Panc1 (cell line): ENCODE results near the gene SPRN. TPM values are rescaled to one million over a fixed set of nuclear protein-coding genes. Genes with fewer than 3 reads are reported as not detected.
"Not testable (repeated sequence)": the region's sequence is repeated elsewhere in the genome, so short reads cannot be mapped to it uniquely, and the experiment has no call there.

Experiments used
- ATAC-seq: fragments of 200-7000 bp; cut with Tn5 transposase; 2 replicates; pipeline ENCODE4 v1.9.1; 2020; ENCODE audit warnings: mild to moderate bottlenecking, moderate library complexity
- BruUV-seq: library from RNA; stranded (reverse); fragments of 400-500 nt; replicated peaks from 2 replicates; lab custom pipeline; 2021; lab: Mats Ljungman, UMichigan
- CTCF ChIA-PET: fragments of 300-600 bp; sonication (Branson Sonifier 250); formaldehyde crosslinking; loops from one replicate; lab custom pipeline; 2022; ENCODE audit warnings: antibody characterized with exemption; lab: Charles Lee
- POLR2A ChIA-PET: fragments of 300-600 bp; sonication (Branson Sonifier 250); formaldehyde crosslinking; loops from one replicate; lab custom pipeline; 2022; ENCODE audit warnings: antibody characterized with exemption; lab: Charles Lee
- DNase-seq: peaks from one replicate; pipeline ENCODE4 v3.0.0-alpha.2; 2010; ENCODE audit warnings: low read depth, low spot score
- H3K27ac ChIP-seq: 2 replicates; pipeline ENCODE4 v1.5.1; 2011; ENCODE audit warnings: mild to moderate bottlenecking, low read length, inconsistent platforms
- H3K27me3 ChIP-seq: fragments of 200-500 bp; sonication (Bioruptor generic); 2 replicates; pipeline ENCODE4 v1.6.0; 2014; ENCODE audit warnings: low read length, inconsistent platforms; ENCODE audit not compliant: control insufficient read depth, insufficient read depth
- H3K36me3 ChIP-seq: fragments of 200-500 bp; sonication (Bioruptor generic); 2 replicates; pipeline ENCODE4 v1.5.1; 2014; ENCODE audit warnings: inconsistent platforms, mild to moderate bottlenecking, low read length, moderate library complexity; ENCODE audit not compliant: control insufficient read depth, insufficient read depth
- H3K4me1 ChIP-seq: 2 replicates; pipeline ENCODE4 v1.5.1; 2011; ENCODE audit warnings: inconsistent platforms, mild to moderate bottlenecking, low read length, moderate library complexity; ENCODE audit not compliant: control insufficient read depth, insufficient read depth
- H3K4me3 ChIP-seq, 2 experiments: 2 replicates each; pipeline ENCODE4 v1.5.1; 2011 to 2012; ENCODE audit warnings: low read depth in 2 of 2, low read length in 2 of 2, mild to moderate bottlenecking in 2 of 2, inconsistent platforms in 1 of 2, moderate library complexity in 1 of 2
- H3K9me3 ChIP-seq: fragments of 200-500 bp; sonication (Bioruptor generic); 2 replicates; pipeline ENCODE4 v1.5.1; 2014; ENCODE audit warnings: low read depth, mild to moderate bottlenecking, inconsistent platforms, low read length, moderate library complexity; ENCODE audit not compliant: control insufficient read depth, insufficient read depth
- POLR2AphosphoS5 ChIP-seq: IDR thresholded peaks from 2 replicates; pipeline ENCODE4 v1.6.1; 2012; ENCODE audit warnings: mild to moderate bottlenecking, low read depth, low read length, moderate library complexity
- REST ChIP-seq, 2 experiments: IDR thresholded peaks; 2 replicates each; pipeline ENCODE4 v1.6.1; 2011 to 2012; ENCODE audit warnings: low read depth in 2 of 2, control low read depth in 1 of 2, low read length in 1 of 2, mild to moderate bottlenecking in 1 of 2, moderate library complexity in 1 of 2; ENCODE audit not compliant: insufficient read depth in 1 of 2
- SIN3A ChIP-seq: IDR thresholded peaks from 2 replicates; pipeline ENCODE4 v1.6.1; 2012; ENCODE audit warnings: low read depth, mild to moderate bottlenecking, low read length, moderate library complexity, borderline replicate concordance; ENCODE audit not compliant: insufficient read depth
- TCF7L2 ChIP-seq: IDR thresholded peaks from 2 replicates; pipeline ENCODE4 v1.6.1; 2011; ENCODE audit warnings: mild to moderate bottlenecking, low read depth, low read length, inconsistent platforms
- in situ Hi-C: cut with HindIII; loops from 2 replicates; pipeline ENCODE4 v1.10.0; 2016; ENCODE audit warnings: low sequenced_read_pairs, low pct_unique_long_range_greater_than_20kb
- intact Hi-C: fragments of 100-400 bp; cut with micrococcal nuclease; formaldehyde crosslinking; loops from one replicate; pipeline ENCODE4 v1.10.0; 2022; ENCODE audit not compliant: unreplicated experiment
- total RNA-seq: library from RNA; stranded (reverse); gene quantifications from one replicate; pipeline ENCODE4 v1.2.1, GENCODE V29; 2021; ENCODE audit not compliant: unreplicated experiment
- TF ChIP-seq, protein P1 (sequence below): fragments of 450-650 bp; IDR thresholded peaks from 2 replicates; pipeline ENCODE4 v1.5.1; 2017; ENCODE audit warnings: mild to moderate bottlenecking

Gene SPRN
- total RNA-seq, 1 experiment from 2014 or later: 0.64 TPM

GRCh38 chr10:133388973-133389818 is 35.2 kb downstream of the SPRN start:
- Histone ChIP-seq H3K9me3 (no peaks in the 10 kb centered on the region), H3K4me1 (peaks cover 4% of the 10 kb centered on the region; the same call in 1 of the 2 replicates), H3K27me3 (no peaks in the 10 kb centered on the region), H3K27ac (no peak overlapping the region), H3K36me3 (no peaks in the 10 kb centered on the region), H3K4me3 (no peak overlapping the region)
- ChIA-PET CTCF (no interaction called here), POLR2A (no interaction called here)
- ATAC-seq (no peak), DNase-seq (no peak)
- BruUV-seq: no TSS peak
- in situ Hi-C loops (no loop called here), intact Hi-C loops (no loop called here)
- TF ChIP-seq TCF7L2 (no peak), REST (IDR thresholded peaks at IDR 0.05; ENCODE audit: insufficient read depth in 1 of 2, low read depth in 2 of 2, low read length in 1 of 2) (no peak), POLR2AphosphoS5 (no peak), SIN3A (no peak)
- TF ChIP-seq, protein P1, sequence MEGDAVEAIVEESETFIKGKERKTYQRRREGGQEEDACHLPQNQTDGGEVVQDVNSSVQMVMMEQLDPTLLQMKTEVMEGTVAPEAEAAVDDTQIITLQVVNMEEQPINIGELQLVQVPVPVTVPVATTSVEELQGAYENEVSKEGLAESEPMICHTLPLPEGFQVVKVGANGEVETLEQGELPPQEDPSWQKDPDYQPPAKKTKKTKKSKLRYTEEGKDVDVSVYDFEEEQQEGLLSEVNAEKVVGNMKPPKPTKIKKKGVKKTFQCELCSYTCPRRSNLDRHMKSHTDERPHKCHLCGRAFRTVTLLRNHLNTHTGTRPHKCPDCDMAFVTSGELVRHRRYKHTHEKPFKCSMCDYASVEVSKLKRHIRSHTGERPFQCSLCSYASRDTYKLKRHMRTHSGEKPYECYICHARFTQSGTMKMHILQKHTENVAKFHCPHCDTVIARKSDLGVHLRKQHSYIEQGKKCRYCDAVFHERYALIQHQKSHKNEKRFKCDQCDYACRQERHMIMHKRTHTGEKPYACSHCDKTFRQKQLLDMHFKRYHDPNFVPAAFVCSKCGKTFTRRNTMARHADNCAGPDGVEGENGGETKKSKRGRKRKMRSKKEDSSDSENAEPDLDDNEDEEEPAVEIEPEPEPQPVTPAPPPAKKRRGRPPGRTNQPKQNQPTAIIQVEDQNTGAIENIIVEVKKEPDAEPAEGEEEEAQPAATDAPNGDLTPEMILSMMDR: no peak

- no peak overlapping the region for H3K4me3 ChIP-seq
- no peaks in the 10 kb centered on the region for H3K9me3 ChIP-seq
- ATAC-seq (no peak), DNase-seq (no peak)
- intact Hi-C loops (no loop called here), in situ Hi-C loops (no loop called here)
- no peaks in the 10 kb centered on the region for H3K27me3 ChIP-seq
- no peaks in the 10 kb centered on the region for H3K36me3 ChIP-seq
- H3K4me1 ChIP-seq: peaks cover 2% of the 10 kb centered on the region; the same call in 1 of the 2 replicates
- ChIA-PET CTCF (no interaction called here), POLR2A (no interaction called here)
- BruUV-seq: no TSS peak
- no peak for TF ChIP-seq POLR2AphosphoS5
- TF ChIP-seq, protein P1: no peak
- TF ChIP-seq SIN3A: no peak
- TF ChIP-seq TCF7L2: no peak
- no peak for TF ChIP-seq REST (IDR thresholded peaks at IDR 0.05; ENCODE audit: insufficient read depth in 1 of 2, low read depth in 2 of 2, low read length in 1 of 2)
- no peak overlapping the region for H3K27ac ChIP-seq
Measured at GRCh38 chr10:133388236-133388972, 36.0 kb downstream of the SPRN start.

- H3K27me3 ChIP-seq, H3K36me3 ChIP-seq, CTCF ChIA-PET, H3K9me3 ChIP-seq, DNase-seq, POLR2A ChIA-PET, H3K4me1 ChIP-seq, H3K27ac ChIP-seq, ATAC-seq, H3K4me3 ChIP-seq, intact Hi-C loops, in situ Hi-C loops, BruUV-seq: not testable (repeated sequence)
Measured at GRCh38 chr10:133386951-133387350, 37.5 kb downstream of the SPRN start.
